ENCODE data around the gene CDKN3. TPM values are rescaled to one million over a fixed set of nuclear protein-coding genes. Genes with fewer than 3 reads are reported as not detected.

Gene CDKN3
- total RNA-seq, 4 donors from 2014 or later, result 7.4 to 25.4 (median 15.6) TPM

GRCh38 chr14:54354968-54355641, 41.7 kb upstream of the CDKN3 start:
- Histone ChIP-seq H3K27ac (no peak overlapping the region), H3K27me3 (peaks cover 0 to 53% (median 0%) of the 10 kb centered on the region in 4 donors), H3K4me3 (no peak overlapping the region), H3K9me3 (no peaks in the 10 kb centered on the region), H3K36me3 (no peaks in the 10 kb centered on the region), H3K4me1 (peaks cover 0 to 3% (median 3%) of the 10 kb centered on the region in 3 donors)
- DNase-seq, result no peak
- intact Hi-C loops (cut with DNase I), result no loop called here
- TF ChIP-seq CTCF (IDR thresholded peaks at IDR 0.05) (no peak), POLR2A (IDR thresholded peaks at IDR 0.05) (no peak)

- intact Hi-C loops (cut with DNase I), result no loop called here
- Histone ChIP-seq H3K27ac (no peak overlapping the region), H3K9me3 (no peaks in the 10 kb centered on the region), H3K4me3 (no peak overlapping the region), H3K4me1 (no peaks in the 10 kb centered on the region), H3K36me3 (no peaks in the 10 kb centered on the region), H3K27me3 (peaks cover 0 to 56% (median 0%) of the 10 kb centered on the region in 4 donors)
- no peak for DNase-seq
- no peak for TF ChIP-seq POLR2A (IDR thresholded peaks at IDR 0.05)
- TF ChIP-seq CTCF (IDR thresholded peaks at IDR 0.05), result no peak
- 47 to 72% methylated on average over 2 of the region's 2 CpGs for WGBS, 2 donors
Observed at GRCh38 chr14:54355698-54356097, 41.1 kb upstream of the CDKN3 start.

GRCh38 chr14:54356172-54356571, 40.6 kb upstream of the CDKN3 start:
- H3K36me3 ChIP-seq, result no peaks in the 10 kb centered on the region
- no peak overlapping the region for H3K4me3 ChIP-seq
- no peak for DNase-seq
- no peak for TF ChIP-seq CTCF (IDR thresholded peaks at IDR 0.05)
- TF ChIP-seq POLR2A (IDR thresholded peaks at IDR 0.05), result no peak
- peaks cover 0 to 61% (median 0%) of the 10 kb centered on the region in 4 donors for H3K27me3 ChIP-seq
- no peak overlapping the region for H3K27ac ChIP-seq
- H3K9me3 ChIP-seq, result no peaks in the 10 kb centered on the region
- intact Hi-C loops (cut with DNase I), result no loop called here
- WGBS, 2 donors, result 55 to 75% methylated on average over 2 to 3 of the region's 3 CpGs
- H3K4me1 ChIP-seq, result no peaks in the 10 kb centered on the region

GRCh38 chr14:54360667-54361066, 36.1 kb upstream of the CDKN3 start:
- no peak for TF ChIP-seq CTCF (IDR thresholded peaks at IDR 0.05)
- no peak for TF ChIP-seq POLR2A (IDR thresholded peaks at IDR 0.05)
- no peak overlapping the region for H3K27ac ChIP-seq
- H3K4me3 ChIP-seq, result no peak overlapping the region
- H3K9me3 ChIP-seq, result no peaks in the 10 kb centered on the region
- H3K27me3 ChIP-seq, result peaks cover 0 to 81% (median 0%) of the 10 kb centered on the region in 4 donors
- H3K36me3 ChIP-seq, result no peaks in the 10 kb centered on the region
- DNase-seq, result no peak
- WGBS, 2 donors, result no CpG with 5 or more reads among the region's 1 CpG
- intact Hi-C loops (cut with DNase I), result no loop called here
- H3K4me1 ChIP-seq, result peaks cover 8 to 21% (median 10%) of the 10 kb centered on the region in 3 donors

- TF ChIP-seq CTCF (IDR thresholded peaks at IDR 0.05) (no peak), POLR2A (IDR thresholded peaks at IDR 0.05) (no peak)
- H3K4me1 ChIP-seq, result peaks cover 8 to 35% (median 11%) of the 10 kb centered on the region in 3 donors
- H3K4me3 ChIP-seq, result no peak overlapping the region
- H3K27ac ChIP-seq, result no peak overlapping the region
- no peaks in the 10 kb centered on the region for H3K9me3 ChIP-seq
- WGBS, 2 donors, result 90 to 92% methylated on average over 5 of the region's 5 CpGs
- H3K27me3 ChIP-seq, result peaks cover 0 to 90% (median 0%) of the 10 kb centered on the region in 4 donors
- no peak for DNase-seq
- intact Hi-C loops (cut with DNase I), result no loop called here
- no peaks in the 10 kb centered on the region for H3K36me3 ChIP-seq
Observed at GRCh38 chr14:54362089-54362504, 34.7 kb upstream of the CDKN3 start.
